Endometrial microvascular endothelial cells (primary cell): ENCODE results near the gene KCTD17. TPM values are rescaled to one million over a fixed set of nuclear protein-coding genes. Genes with fewer than 3 reads are reported as not detected.

ENCODE experiments used
- in situ Hi-C: cut with HindIII; loops from 2 replicates; pipeline ENCODE4 v1.10.0; 2017; ENCODE audit warnings: low sequenced_read_pairs, low pct_unique_long_range_greater_than_20kb; ENCODE audit errors: inconsistent ontology term
- total RNA-seq: library from RNA; depleted of rRNA; stranded (reverse); fragments of >200 nt; gene quantifications from one replicate; pipeline ENCODE4 v1.2.3, GENCODE V29; 2015; ENCODE audit errors: inconsistent ontology term

The KCTD17 gene
- total RNA-seq, 1 donor from 2014 or later: 50.5 TPM

DNA sequence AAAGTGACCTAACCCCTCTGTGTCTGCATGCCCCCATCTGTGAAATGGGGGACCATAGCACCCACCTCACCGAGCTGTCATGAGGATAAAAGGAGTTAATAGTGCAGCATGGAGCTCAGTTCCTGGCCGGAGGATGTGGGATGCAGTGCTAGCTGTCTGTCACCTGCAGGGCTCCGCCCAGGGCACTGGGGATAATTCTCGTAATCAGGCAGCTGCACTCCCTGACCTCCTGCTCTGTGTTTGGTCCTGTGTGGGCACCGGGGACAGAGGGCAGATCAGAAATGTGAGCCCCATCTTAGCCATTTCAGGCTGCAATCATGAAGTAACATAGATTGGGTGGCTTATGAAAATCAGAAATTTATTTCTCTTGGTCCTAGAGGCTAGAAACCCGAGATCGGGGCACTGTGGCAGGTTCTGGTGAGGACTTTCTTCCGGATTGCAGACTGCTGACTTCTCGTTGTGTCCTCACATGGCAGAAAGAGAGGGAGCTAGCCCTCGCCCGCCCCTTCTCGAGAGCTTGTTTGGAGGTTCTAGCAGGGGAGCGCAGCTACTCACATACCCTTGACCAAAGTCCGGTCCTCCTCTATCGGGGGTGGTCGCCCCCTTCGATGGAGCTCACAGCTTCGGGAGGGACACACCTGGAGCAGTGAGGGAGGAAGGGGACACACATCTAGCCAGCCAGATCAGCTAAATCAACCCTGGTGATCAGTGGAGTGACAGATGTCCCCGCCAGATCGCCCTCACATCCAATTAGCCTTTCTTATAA is 3.2 kb downstream of the KCTD17 start:
- in situ Hi-C loops: no loop called here

DNA sequence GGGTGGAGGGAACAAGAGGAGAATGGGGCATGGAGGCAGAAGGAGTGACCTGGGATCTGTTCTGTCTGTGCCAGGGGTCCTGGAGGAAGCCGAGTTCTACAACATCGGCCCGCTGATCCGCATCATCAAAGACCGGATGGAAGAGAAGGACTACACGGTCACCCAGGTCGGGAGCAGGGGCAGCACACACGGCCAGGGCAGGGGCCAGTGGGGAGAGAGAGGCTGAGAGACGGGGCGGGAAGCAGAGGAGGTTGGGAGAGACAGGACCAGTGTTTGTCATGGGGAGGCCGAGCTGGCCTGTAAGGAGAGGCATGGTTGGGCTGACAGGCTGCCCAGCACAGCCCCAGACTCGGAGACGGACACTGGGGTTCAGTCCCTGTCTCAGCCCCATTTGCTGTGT is 4.7 kb downstream of the KCTD17 start:
- in situ Hi-C loops: no loop called here

DNA sequence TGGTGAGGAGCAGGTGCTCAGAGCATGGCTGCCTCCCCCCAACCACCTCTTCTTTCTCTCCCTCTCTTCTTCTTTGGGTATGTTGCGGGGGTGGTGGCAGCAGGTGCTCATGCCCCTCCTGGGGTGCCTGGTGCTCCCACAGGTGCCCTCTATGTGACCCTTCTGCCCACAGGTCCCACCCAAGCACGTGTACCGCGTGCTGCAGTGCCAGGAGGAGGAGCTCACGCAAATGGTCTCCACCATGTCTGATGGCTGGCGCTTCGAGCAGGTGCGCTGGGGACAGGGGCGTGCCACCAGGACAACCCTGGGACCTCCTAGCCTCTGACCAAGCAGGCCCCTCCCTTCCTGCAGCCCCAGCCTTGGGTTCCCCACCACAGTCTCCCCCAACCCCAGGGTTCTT is 5.7 kb downstream of the KCTD17 start:
- in situ Hi-C loops: no loop called here

DNA sequence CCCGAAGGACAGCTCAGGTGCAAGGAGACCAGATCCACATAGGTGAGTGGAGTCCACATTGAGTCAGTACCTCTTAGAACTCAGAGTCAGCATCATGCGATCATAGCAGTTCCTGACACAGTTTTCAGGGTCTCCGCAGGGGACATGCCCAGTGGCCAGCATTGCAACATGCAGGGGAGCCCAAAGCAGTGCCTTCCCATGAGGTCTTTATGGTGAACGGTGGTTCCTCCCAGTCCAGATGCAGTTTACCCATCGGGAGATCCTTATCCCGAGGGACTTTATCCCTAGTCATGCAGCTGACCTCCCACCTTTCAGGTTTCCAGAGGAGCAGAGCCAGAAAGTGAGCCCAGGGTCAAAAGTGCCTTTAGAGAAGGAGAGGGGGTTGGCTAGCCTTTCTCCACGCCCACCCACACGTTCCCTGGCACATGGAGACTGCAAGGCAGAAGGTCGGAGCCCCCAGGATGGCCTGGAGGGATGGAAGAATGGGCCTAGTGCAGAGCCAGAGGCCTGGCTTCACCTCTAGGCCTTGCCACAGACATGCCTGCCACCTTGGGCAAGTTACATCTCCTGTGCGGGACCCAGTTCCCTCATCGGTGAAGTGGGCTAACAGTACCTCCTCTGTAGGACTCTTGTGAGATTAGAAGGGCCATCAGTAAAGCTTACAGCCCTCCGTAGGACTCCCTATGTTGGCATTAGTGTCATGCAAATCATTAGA is 6.4 kb downstream of the KCTD17 start:
- in situ Hi-C loops: no loop called here

DNA sequence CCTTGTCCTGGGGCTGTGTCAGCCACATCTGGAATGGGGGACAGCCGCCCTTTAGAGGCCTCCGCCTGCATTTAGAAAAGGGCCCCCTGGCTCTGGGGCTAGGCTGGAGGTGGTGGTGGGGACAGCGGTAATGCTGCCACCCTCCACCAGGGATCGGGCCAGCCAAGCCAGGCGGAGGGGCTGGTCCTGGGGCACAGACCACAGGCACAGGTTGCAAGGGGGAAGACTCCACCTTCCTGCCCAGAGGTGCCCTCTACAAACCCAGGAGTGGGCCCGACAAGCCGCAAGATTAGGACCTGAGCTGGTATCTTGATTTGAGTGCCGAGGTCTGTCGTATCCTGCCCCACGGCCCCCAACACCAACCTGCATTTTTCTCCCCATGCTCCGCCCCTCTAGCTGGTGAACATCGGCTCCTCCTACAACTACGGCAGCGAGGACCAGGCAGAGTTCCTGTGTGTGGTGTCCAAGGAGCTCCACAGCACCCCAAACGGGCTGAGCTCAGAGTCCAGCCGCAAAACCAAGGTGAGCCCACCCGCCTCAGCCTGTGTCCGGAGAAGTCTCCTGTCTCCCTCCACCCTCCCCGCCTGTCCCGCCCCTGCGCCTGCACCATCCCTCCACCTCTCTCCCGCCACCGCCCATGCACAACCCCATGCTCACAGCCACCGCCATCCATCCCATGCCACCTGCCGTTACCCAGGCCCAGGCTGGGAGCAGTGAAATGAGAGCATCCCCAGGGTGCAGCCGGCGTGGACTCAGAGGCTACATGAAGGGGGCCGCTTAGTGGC is 7.6 kb downstream of the KCTD17 start:
- in situ Hi-C loops: no loop called here

DNA sequence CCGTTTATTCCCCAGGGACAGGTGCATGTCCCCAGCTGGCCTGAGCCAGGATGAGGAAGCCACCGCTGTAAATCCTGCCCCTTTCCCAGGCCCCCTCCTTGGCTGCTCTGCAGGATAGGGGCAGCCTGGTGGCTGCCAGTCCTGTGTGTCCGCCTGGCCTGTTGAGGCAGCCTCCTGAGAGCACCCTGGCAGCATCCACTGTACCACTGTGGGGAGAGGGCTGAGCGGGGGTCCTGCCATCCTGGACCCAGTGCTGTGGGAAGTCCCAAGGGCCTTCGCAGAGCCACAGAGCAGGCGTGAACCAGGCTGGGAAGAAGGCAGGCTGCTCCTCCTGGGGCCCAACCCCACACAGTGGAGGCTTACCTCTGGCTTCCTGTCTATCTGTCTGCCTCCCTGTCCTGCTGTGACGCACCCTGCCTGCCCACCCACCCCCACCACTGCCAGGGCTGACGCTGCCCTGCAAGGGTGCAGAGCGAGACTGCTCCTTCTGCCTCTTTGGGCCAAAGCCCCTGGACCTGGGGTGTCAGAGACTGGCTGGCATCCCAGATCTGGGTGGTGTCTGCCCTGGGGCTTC is 8.4 kb downstream of the KCTD17 start:
- in situ Hi-C loops: no loop called here

DNA sequence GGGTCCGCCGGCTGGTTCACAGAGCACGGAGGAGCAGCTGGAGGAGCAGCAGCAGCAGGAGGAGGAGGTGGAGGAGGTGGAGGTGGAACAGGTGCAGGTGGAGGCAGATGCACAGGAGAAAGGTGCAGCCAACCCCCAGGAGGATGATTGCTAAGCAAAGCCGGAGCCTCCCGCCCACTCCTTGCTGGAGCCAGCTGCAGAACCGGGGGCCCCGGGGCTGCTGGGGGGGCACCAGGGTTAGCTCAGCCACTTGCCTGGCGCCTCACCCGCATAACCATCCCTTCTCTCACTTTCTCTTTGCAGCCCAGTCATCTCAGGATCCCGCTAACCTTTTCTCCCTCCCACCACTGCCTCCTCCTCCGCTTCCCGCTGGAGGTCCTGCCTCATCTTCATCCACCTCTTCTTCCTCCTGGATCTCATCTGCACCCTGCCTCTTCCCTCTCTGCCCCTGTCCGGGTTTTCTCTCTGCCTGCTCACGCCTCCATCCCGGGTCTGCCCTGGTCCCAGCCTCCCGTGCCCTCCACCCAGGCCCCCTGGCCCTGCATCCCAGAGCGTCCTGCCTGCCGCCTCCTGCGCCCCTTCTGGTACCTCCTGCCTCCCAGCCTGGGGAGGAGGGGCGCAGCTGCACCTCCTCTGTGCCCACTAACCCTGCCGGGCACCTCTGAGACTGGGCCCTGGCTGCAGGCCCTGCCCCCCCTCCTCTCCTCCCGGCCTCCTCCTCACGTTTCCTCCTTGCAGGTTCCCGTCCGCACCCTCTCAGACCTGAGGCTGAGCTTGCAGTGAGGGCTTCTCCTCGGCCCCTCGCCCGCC is 9.5 kb downstream of the KCTD17 start:
- in situ Hi-C loops: no loop called here

DNA sequence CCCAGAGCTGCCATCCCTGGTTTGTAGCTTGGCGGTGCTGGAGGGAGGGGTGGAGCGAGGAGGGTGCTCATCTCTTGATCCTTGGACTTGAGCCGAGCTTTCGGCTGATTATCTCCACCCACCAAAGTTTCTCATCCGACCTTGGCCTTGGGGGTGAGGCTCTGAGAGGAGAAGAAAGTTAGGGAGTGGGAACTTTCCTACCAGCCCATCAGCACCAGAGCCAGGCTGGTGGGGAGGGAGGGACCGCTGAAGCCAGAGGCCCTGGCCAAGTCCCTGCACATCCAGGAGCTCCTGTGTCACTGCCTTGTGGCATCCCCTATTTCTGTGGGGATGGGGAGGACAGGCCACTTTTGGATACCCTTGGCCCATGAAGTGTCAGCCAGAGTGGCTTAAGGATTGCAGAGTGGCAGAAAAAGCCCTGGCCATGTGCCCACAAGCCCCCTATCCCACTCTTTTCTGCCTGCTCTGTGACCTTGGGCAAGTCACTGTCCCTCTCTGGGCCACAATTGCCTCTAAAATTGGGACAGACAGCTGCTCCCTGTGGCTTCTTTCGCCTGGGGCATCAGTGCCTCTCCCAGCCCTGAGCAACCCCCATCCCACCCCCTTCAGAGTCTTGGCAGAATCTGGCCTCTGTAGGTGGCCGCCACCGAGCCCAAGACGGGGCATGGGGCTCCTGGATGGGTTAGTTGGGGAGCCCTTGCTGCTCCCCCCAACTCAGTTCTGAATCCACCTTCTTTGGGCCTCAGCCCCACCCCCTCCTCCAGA is 10.3 kb downstream of the KCTD17 start:
- in situ Hi-C loops: no loop called here

DNA sequence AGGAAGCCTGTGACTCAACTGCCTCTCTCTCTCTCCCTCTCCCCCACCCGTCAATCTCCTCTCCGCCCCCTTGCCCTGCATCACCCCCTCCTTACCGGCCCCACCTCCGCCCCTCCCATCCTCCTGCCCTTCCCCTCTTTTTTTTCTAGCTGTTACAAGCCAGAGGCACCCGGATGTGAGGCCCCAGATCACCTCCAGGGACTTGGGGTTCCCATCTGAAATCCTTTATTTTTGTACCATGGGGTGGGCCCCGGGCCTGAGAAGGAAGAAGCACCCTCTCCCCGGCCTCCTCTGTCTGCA is 10.8 kb downstream of the KCTD17 start:
- in situ Hi-C loops: no loop called here

DNA sequence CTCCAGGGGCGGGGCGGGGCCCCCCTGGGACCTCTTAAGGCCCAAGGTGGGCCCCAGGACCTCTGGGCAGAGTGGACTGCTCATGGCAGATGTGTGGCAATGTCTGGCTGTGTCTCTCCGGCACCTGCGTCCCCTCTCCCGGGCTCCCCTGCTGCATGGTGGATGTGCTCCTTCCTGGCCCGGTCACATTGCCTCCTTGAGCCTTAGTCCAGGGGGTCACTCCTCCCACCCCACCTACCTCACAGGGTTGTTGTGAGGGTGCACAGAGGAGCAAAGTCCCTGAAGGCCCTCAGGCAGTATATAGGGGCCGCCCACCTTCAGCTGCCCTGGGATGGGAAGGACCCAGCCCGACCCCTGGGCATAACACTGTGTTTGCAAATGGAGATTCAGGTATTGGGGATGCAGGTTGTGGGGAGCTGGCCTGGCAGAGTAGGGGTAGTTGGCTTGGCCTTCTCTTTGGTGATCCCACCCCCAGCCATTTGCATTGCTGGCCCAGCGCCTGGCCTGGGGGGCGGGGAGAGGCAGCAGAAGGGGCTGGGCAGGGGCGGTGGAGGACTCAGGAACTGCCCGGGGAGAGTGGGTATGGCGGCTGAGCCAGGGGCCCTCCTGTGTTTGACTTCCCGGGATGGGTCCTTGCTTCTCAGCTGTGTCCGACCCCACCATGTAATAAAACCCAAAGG is 11.3 kb downstream of the KCTD17 start:
- in situ Hi-C loops: no loop called here

DNA sequence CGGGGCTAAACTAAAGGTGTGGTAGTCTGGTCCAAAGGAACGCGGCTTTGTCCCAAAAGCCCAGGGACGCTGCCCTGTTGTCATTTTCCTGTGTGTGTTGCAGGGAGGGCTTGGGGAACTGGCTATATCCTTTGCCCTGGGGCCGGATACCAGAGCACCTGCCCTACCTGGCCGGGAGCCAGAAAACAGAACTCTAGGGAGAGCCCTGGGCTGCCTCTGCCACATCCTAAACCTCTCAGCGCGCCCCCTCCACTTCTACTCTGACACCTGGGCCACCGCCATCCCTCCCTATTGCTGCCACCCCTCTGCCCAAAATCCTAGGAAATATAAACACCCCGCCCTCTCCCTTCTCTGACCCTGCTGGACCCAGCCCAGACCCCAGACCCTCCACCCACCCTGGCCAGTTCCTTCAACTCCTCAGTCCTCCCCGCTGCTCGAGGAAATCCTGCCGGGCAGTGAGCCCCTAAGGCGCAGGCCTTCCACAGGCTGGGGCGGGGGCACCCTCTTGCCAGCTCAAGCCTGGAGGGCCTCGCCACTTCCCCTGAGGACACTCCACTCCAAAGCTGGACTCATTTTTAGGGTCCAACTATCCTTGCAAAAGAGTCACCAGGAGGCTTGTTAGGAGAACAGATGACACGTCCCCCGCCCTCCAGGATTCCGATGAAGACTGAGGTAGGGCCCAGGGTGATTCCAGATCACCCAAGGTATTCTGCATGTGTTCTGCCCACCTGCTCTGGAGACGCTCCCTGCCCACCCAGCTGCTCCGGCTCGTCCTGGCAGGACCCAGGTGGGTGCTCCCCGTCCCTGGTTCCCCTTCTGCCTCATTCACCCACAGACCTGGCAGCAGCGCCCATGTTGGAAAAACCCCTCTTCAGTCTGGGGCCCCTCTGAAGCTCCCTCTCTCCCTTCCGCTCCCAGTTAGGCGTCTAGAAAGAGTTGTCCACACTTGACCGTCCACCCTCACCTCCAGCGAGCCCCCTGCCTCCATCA is 12.2 kb downstream of the KCTD17 start:
- in situ Hi-C loops: no loop called here

DNA sequence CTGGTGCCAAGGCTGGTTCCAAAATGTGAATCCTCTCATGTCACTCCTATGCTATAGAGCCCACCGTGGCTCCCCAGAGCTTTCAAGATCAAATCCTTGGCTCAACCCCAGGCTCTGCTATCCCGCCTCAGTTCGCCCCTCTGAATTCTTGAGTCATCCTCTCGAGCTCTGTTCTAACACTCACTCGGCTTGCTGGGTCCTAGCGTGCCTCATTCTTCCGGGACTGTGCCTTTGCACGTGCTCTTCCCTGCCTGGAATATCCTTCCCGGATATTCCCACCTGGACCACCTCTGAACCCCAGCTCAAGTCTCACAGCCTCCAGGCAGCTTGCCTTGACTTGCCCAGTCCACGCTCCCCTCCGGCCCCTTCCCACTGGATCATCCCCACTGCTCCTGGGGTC is 13.0 kb downstream of the KCTD17 start:
- in situ Hi-C loops: no loop called here

DNA sequence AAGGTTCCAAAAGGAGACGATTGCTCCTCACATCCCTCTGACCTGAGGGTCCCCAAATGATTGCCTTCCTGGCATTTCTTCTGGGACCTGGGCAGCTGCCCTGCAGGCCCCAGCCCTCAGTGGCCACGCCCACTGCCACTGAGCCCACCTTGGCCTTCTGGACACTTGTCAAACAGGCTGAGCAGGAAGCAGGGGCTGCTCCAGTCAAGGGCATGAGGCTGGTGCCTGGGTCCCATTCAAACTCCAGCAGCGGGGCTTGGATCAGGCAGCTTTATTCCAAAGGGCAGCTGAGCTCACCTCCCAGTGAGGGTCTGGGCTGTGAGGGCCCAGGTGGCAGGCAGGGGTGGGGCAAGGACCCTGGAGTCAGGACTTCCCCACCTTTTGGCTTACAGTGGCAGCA is 13.6 kb downstream of the KCTD17 start:
- in situ Hi-C loops: no loop called here

DNA sequence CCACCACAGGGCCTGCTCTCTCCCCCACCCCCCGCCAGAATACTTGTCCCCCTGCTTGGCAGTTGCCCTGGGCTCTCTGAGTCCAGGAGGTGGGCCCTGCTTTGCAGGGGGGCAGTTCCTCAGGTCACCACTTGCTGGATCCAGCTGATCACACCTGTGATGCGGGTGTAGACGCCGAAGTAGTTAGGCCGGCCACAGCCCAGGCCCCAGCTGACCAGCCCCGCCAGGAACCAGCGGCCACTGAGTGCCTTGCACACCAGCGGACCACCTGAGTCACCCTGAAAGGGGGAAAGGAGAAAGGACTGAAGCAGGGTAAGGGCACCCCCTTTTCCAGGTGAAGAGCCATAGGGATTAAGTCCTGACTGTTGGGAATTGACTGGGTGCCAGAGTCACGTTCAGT is 14.4 kb downstream of the KCTD17 start:
- in situ Hi-C loops: no loop called here

DNA sequence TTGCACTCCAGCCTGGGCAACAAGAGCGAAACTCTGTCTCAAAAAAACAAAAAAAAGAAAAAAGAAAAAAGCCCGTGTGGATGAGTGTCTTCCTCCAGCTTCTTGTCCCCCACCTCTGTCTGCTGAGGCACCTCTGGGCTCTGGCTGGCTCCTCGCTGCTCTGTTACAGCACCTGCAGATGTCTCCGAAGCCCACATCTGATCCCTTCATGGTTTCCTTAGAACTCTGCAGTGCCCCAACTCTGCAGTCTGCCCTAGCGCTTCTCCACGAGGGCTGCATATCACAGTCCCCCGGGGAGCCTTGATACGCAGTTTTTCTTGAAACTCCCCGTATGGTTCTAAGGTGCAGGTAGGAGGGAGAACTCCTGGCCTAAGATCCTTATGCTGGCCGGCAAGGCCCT is 15.9 kb downstream of the KCTD17 start:
- in situ Hi-C loops: no loop called here

DNA sequence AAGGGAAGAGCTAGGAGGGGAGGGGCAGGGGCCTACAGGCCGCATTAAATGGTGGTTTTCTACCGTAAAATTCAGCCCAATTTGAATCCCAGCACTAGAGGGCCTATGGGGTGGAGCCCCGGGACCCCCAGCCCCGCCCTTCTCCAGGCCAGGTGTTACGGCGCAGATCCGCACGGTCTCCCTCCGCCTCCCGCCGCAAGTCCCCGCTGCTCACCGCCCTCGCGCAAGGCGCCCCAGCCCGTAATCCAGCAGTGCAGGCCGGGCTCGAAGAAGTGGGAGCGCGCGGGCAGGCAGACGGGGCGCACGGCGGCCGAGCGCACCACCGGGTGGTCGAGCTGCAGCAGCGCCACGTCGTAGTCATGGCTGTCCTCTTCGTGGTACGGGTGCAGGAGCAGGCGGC is 17.3 kb downstream of the KCTD17 start:
- in situ Hi-C loops: no loop called here

DNA sequence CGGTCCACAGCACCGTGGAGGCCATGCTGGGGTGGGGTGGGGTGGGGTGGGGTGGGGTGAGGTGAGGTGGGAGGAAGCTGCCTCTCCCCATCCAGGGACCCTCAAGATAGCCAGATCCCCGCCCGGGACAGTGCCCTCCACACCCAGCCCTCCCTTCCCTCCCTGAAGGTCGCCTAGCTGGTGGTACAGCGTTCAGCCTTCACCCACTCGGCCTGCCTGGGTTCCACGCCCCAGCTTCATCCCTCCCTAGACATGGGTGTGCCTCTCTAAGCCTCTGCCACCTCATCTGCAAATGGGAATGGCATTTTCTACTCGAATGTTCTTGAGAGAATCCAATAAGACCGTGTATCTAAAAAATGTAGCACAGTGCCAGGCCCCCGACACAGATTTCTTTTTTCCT is 17.8 kb downstream of the KCTD17 start:
- in situ Hi-C loops: no loop called here
